ENCODE data around the gene NCKIPSD.

Gene NCKIPSD

DNA sequence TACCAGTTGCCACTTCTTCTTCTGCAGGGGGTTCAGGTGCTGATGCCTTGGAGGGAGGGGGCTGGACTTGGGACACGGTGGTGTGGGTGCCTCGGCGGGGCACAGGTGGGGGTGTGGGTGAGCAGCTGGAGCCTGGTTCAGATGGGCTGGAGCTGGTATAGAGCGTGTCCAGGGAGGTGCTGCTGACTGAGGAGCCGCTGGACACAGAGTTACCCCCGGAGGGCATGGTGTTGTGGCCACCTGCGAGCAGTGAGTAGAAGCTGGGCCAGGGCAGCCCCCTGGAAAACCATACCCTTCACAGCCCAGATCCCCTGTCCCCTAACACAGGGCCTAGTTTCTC is 4.2 kb downstream of the NCKIPSD start:
- Histone ChIP-seq H3K36me3 (replicated peaks; ENCODE audit: insufficient read depth, low read length) (0 out of 2 replicates have a peak, but pooled peaks cover 2% of the 10 kb centered on the region), H3K4me3 (ENCODE audit: low read length) (no peak overlapping the region), H3F3A (ENCODE audit: insufficient read depth, low read length) (peaks cover 3% of the 10 kb centered on the region)

DNA sequence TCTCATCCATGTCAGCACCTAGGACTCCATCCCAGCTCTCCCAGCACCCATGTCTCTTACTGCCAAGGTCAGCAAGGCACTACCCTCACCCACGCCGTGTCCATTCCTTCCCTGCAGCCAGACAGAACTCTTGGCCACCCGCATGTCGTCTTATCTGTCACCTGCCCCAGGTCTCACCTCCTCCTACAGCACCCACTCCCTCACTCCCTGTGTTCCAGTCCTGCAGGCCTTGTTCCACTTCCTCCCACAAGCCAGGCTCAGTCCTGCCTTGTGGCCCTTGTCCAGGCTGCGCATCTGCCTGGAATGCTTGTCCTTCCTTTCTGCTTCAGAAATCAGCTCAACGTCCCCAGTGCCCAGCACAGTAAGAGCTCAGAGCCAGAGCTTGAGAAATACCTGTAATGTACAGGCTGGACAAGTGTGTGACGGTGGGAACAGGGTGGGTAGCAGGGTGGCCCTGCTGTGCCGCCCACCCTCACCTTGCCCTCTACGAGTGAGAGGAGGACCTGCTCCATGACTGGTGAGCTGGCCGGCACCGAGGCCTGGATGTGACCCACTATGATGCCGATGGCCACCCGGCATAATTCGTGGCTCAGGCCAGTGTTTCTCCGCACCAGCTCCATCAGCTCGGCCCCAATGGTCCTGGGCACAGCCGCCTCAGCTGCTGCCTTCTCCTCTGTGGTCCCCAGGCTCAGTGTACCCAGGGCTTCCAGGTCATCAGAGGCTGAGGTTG is 4.7 kb downstream of the NCKIPSD start:
- Histone ChIP-seq H3K36me3 (replicated peaks; ENCODE audit: insufficient read depth, low read length) (0 out of 2 replicates have a peak, but pooled peaks cover 2% of the 10 kb centered on the region), H4K20me1 (ENCODE audit: insufficient read depth, low read length) (no peaks in the 10 kb centered on the region), H3F3A (ENCODE audit: insufficient read depth, low read length) (no peaks in the 10 kb centered on the region), H3K9ac (ENCODE audit: low read length) (no peak overlapping the region), H2AFZ (ENCODE audit: low read length) (no peak overlapping the region), H3K4me3 (ENCODE audit: low read length) (no peak overlapping the region), H3K27ac (ENCODE audit: low read length) (no peak overlapping the region), H3K9me2 (replicated peaks; ENCODE audit: insufficient read depth, low read length) (no peaks in the 10 kb centered on the region), H3K79me2 (ENCODE audit: low read length) (peaks cover 28% of the 10 kb centered on the region), H3K4me2 (ENCODE audit: low read depth, low read length) (no peak overlapping the region), H3K4me1 (ENCODE audit: low read length) (no peaks in the 10 kb centered on the region), H3K27me3 (replicated peaks; ENCODE audit: insufficient read depth, low read length) (no peaks in the 10 kb centered on the region), H3K9me3 (replicated peaks; ENCODE audit: insufficient read depth, low read length) (no peaks in the 10 kb centered on the region)
- no peak for DNase-seq
- TF ChIP-seq, protein P1, sequence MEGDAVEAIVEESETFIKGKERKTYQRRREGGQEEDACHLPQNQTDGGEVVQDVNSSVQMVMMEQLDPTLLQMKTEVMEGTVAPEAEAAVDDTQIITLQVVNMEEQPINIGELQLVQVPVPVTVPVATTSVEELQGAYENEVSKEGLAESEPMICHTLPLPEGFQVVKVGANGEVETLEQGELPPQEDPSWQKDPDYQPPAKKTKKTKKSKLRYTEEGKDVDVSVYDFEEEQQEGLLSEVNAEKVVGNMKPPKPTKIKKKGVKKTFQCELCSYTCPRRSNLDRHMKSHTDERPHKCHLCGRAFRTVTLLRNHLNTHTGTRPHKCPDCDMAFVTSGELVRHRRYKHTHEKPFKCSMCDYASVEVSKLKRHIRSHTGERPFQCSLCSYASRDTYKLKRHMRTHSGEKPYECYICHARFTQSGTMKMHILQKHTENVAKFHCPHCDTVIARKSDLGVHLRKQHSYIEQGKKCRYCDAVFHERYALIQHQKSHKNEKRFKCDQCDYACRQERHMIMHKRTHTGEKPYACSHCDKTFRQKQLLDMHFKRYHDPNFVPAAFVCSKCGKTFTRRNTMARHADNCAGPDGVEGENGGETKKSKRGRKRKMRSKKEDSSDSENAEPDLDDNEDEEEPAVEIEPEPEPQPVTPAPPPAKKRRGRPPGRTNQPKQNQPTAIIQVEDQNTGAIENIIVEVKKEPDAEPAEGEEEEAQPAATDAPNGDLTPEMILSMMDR (IDR thresholded peaks at IDR 0.05; ENCODE audit: low read length), result no peak

More for the DNA sequence above, 4.2 kb downstream of the NCKIPSD start:
- no peak for DNase-seq
- Histone ChIP-seq H3K9ac (ENCODE audit: low read length) (no peak overlapping the region), H3K9me2 (replicated peaks; ENCODE audit: insufficient read depth, low read length) (no peaks in the 10 kb centered on the region), H3K79me2 (ENCODE audit: low read length) (peaks cover 28% of the 10 kb centered on the region), H3K4me1 (ENCODE audit: low read length) (peaks cover 3% of the 10 kb centered on the region; the same call in 1 of the 2 replicates), H4K20me1 (ENCODE audit: insufficient read depth, low read length) (no peaks in the 10 kb centered on the region), H3K27me3 (replicated peaks; ENCODE audit: insufficient read depth, low read length) (no peaks in the 10 kb centered on the region), H2AFZ (ENCODE audit: low read length) (no peak overlapping the region), H3K27ac (ENCODE audit: low read length) (no peak overlapping the region), H3K4me2 (ENCODE audit: low read depth, low read length) (no peak overlapping the region), H3K9me3 (replicated peaks; ENCODE audit: insufficient read depth, low read length) (no peaks in the 10 kb centered on the region)
- no peak for TF ChIP-seq EZH2phosphoT487 (IDR thresholded peaks at IDR 0.05; ENCODE audit: low read length)
- TF ChIP-seq, protein P1 (IDR thresholded peaks at IDR 0.05; ENCODE audit: low read length), result no peak
- no peak for TF ChIP-seq EZH2 (optimal IDR thresholded peaks at IDR 0.05; ENCODE audit: low read depth, low read length)

DNA sequence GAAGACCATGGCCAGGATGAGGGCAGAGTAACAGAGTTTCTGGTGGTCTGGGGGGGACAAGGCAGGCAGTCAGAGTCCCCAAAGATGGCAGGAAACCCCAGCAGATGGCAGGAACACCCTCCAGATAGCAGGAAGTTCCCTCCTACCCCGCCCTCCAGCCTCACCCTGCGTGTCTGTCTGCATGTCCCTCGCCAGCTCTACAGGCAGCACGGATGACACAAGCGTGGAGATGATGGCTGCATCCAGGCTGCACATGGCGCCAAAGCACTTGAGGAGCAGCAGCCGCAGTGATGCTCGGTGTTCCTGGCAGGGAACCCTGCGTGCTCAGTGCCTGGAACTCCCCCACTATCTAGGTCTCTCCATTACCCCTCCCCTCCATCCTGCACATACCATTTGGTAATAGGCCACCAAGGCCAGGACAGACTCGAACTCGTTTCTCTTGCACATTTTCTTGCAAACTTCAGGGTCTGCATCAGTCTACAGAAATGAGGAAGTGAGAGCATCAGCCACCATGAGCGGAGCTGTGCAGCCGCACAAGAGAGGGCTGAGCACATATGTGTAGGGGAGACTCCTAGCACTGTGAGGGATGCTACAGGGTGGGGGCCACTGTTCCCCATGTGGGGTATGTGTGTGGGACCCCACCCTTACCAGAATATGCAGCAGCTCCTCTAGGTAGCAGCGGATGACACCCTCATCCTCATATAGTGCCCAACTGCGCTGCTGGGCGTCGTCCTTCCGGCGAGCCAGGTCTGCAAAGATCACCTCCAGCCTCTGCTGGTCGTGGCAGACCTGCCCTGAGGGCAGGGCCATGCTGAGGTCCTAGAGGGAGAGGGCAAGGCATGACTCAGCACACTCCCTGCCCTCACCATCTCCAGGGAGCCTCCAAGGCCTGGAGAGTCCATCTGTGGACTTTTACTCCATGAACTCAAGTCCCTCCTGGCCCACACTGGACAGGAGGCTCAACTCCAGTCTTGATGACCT is 6.0 kb downstream of the NCKIPSD start:
- no peak overlapping the region for H3K9ac ChIP-seq (ENCODE audit: low read length)

More for the DNA sequence above, 6.0 kb downstream of the NCKIPSD start:
- Histone ChIP-seq H3K4me1 (ENCODE audit: low read length) (no peaks in the 10 kb centered on the region), H3K4me2 (ENCODE audit: low read depth, low read length) (no peak overlapping the region), H3K27me3 (replicated peaks; ENCODE audit: insufficient read depth, low read length) (no peaks in the 10 kb centered on the region), H4K20me1 (ENCODE audit: insufficient read depth, low read length) (no peaks in the 10 kb centered on the region), H3F3A (ENCODE audit: insufficient read depth, low read length) (no peaks in the 10 kb centered on the region), H3K79me2 (ENCODE audit: low read length) (peaks cover 21% of the 10 kb centered on the region), H3K9me2 (replicated peaks; ENCODE audit: insufficient read depth, low read length) (no peaks in the 10 kb centered on the region), H3K4me3 (ENCODE audit: low read length) (no peak overlapping the region), H2AFZ (ENCODE audit: low read length) (no peak overlapping the region), H3K36me3 (replicated peaks; ENCODE audit: insufficient read depth, low read length) (0 out of 2 replicates have a peak, but pooled peaks cover 2% of the 10 kb centered on the region), H3K27ac (ENCODE audit: low read length) (no peak overlapping the region), H3K9me3 (replicated peaks; ENCODE audit: insufficient read depth, low read length) (no peaks in the 10 kb centered on the region)
- TF ChIP-seq EZH2phosphoT487 (IDR thresholded peaks at IDR 0.05; ENCODE audit: low read length), result no peak
- TF ChIP-seq EZH2 (optimal IDR thresholded peaks at IDR 0.05; ENCODE audit: low read depth, low read length), result no peak
- TF ChIP-seq, protein P1 (IDR thresholded peaks at IDR 0.05; ENCODE audit: low read length), result no peak
- no peak for DNase-seq
